A673 (cell line): ENCODE measurements around the gene ZSWIM5. TPM values are rescaled to one million over a fixed set of nuclear protein-coding genes. Genes with fewer than 3 reads are reported as not detected.

ENCODE experiments used
- BruUV-seq: library from RNA; stranded (reverse); fragments of 400-500 nt; replicated peaks from 2 replicates; lab custom pipeline; 2021; lab: Mats Ljungman, UMichigan
- CTCF ChIA-PET: fragments of 300-600 bp; sonication (Branson Sonifier 250); formaldehyde crosslinking; loops from one replicate; lab custom pipeline; 2022; ENCODE audit warnings: antibody characterized with exemption; lab: Charles Lee
- POLR2A ChIA-PET: fragments of 300-600 bp; sonication (Branson Sonifier 250); formaldehyde crosslinking; loops from one replicate; lab custom pipeline; 2022; ENCODE audit warnings: antibody characterized with exemption; ENCODE audit not compliant: low non-redundant PET; lab: Charles Lee
- DNase-seq: peaks from one replicate; pipeline ENCODE4 v3.0.0-alpha.2; 2015; ENCODE audit warnings: low spot score
- H3K27ac ChIP-seq: fragments of 200-600 bp; sonication (generic); 2 replicates; pipeline ENCODE4 v1.5.1; 2016; ENCODE audit warnings: mixed run types, low read depth, mild to moderate bottlenecking, mixed read lengths, antibody characterized with exemption, low read length; ENCODE audit not compliant: poor library complexity, severe bottlenecking
- H3K27me3 ChIP-seq: fragments of 200-600 bp; sonication (generic); replicated peaks from 2 replicates; pipeline ENCODE4 v1.6.1; 2017; ENCODE audit warnings: mixed run types, low read depth, mild to moderate bottlenecking, mixed read lengths, antibody characterized with exemption, low read length; ENCODE audit not compliant: insufficient read depth, poor library complexity
- H3K36me3 ChIP-seq: fragments of 200-600 bp; sonication (generic); 2 replicates; pipeline ENCODE4 v1.6.1; 2016; ENCODE audit warnings: mixed run types, mild to moderate bottlenecking, mixed read lengths, antibody characterized with exemption, low read length; ENCODE audit not compliant: insufficient read depth, poor library complexity, severe bottlenecking
- H3K4me1 ChIP-seq: fragments of 200-600 bp; sonication (generic); 2 replicates; pipeline ENCODE4 v1.6.1; 2017; ENCODE audit warnings: mixed run types, mild to moderate bottlenecking, mixed read lengths, antibody characterized with exemption, low read length; ENCODE audit not compliant: insufficient read depth, poor library complexity, severe bottlenecking
- H3K4me3 ChIP-seq: fragments of 200-600 bp; sonication (generic); 2 replicates; pipeline ENCODE4 v1.5.1; 2016; ENCODE audit warnings: low read depth, mixed run types, mild to moderate bottlenecking, mixed read lengths, low read length; ENCODE audit not compliant: poor library complexity, severe bottlenecking
- H3K9me3 ChIP-seq: fragments of 200-600 bp; sonication (generic); 2 replicates; pipeline ENCODE4 v1.6.1; 2016; ENCODE audit warnings: mixed run types, low read depth, mild to moderate bottlenecking, mixed read lengths, antibody characterized with exemption, low read length; ENCODE audit not compliant: poor library complexity, severe bottlenecking
- CTCF ChIP-seq: fragments of 300-800, 200-600 bp; sonication (generic); conservative IDR thresholded peaks from 2 replicates; pipeline ENCODE4 v1.5.1; 2017; ENCODE audit warnings: low read depth, mild to moderate bottlenecking, antibody characterized with exemption, low read length, moderate library complexity, mixed read lengths
- EZH2 ChIP-seq: fragments of 200-600 bp; sonication (generic); IDR thresholded peaks from 2 replicates; pipeline ENCODE4 v1.6.1; 2017; ENCODE audit warnings: borderline replicate concordance, low read depth, mild to moderate bottlenecking, mixed read lengths, antibody characterized with exemption, low read length; ENCODE audit not compliant: poor library complexity, severe bottlenecking
- intact Hi-C: fragments of 100-400 bp; cut with micrococcal nuclease; formaldehyde crosslinking; loops from one replicate; pipeline ENCODE4 v1.10.0; 2022; ENCODE audit not compliant: unreplicated experiment
- total RNA-seq: library from RNA; stranded (reverse); gene quantifications from 2 replicates; pipeline ENCODE4 v1.2.3, GENCODE V29; 2021

The ZSWIM5 gene
- total RNA-seq, 1 experiment from 2014 or later: 0.67 TPM

DNA sequence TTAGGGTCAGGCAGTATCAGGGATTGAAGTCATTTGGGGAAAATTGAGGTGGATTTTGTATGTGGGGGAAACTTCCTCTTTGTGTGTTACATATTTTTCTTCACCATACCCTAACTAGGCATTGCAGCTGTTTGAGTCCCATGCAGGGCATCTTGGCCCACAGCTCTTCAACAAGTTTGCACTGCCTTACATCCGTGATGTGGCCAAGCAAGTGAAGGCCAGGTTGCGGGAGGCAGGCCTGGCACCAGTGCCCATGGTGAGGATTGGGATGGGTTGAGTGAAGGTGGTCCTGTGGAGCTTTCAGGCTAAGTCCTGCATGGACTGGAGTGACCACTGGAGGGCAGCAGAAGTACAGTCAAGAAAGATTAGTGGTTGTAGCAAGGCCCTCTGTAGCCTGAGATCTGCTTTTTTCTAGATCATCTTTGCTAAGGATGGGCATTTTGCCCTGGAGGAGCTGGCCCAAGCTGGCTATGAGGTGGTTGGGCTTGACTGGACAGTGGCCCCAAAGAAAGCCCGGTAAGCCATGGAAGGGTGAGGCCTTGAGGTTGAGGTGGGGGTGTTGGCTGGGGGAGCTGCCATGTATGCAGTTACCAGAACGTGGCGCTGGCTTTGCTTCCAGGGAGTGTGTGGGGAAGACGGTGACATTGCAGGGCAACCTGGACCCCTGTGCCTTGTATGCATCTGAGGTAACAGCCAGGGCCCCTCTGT, 191.9 kb downstream of the ZSWIM5 start:
- no peaks in the 10 kb centered on the region for H3K9me3 ChIP-seq
- CTCF ChIA-PET: interaction anchor here (0.5 to 1.6 kb wide), 8 partner anchors 220 to 1032 kb away, joined by 3 to 9 read pairs (median 5); partner anchors contain the start of genes MUTYH and TOE1
- POLR2A ChIA-PET: no interaction called here
- DNase-seq: peak; percentile 81
- no TSS peak for BruUV-seq
- H3K4me1 ChIP-seq: peaks cover 10% of the 10 kb centered on the region
- no peaks in the 10 kb centered on the region for H3K27me3 ChIP-seq
- intact Hi-C loops: loop anchor here (1.0 to 10.0 kb wide), 6 partner anchors 190 to 560 kb away; partner anchors contain the start of genes BEST4, RNU5D-1 and ZSWIM5
- TF ChIP-seq EZH2 (no peak), CTCF (peak; percentile 91)
- H3K4me3 ChIP-seq: no peak overlapping the region
- H3K27ac ChIP-seq: no peak overlapping the region
- H3K36me3 ChIP-seq: peaks cover 5% of the 10 kb centered on the region

DNA sequence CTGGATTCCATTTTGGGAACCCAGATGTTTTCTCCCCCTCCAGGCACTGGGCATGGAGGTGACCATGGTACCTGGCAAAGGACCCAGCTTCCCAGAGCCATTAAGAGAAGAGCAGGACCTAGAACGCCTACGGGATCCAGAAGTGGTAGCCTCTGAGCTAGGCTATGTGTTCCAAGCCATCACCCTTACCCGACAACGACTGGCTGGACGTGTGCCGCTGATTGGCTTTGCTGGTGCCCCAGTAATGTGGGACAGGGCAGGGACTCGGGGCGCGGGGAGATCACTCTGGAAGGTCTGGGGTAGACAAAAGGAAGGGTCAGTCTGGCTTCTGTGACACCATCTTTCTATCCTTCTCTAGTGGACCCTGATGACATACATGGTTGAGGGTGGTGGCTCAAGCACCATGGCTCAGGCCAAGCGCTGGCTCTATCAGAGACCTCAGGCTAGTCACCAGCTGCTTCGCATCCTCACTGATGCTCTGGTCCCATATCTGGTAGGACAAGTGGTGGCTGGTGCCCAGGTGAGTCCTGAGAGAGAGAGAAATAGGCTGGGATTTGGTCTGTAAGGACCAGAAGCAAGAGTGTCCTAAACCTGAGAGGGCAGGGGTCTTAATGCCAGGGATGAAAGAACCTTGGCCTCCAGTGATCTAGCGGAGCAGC, 192.7 kb downstream of the ZSWIM5 start:
- CTCF ChIA-PET: interaction anchor here (0.5 to 1.6 kb wide), 7 partner anchors 284 to 1033 kb away, joined by 3 to 9 read pairs (median 6); partner anchors contain the start of genes MUTYH and TOE1
- H3K4me1 ChIP-seq: peaks cover 10% of the 10 kb centered on the region
- peak overlapping the region; percentile 85 for H3K4me3 ChIP-seq
- DNase-seq: no peak
- TF ChIP-seq CTCF (no peak), EZH2 (no peak)
- H3K27me3 ChIP-seq: no peaks in the 10 kb centered on the region
- POLR2A ChIA-PET: no interaction called here
- BruUV-seq: no TSS peak
- intact Hi-C loops: loop anchor here (1.0 to 10.0 kb wide), 6 partner anchors 191 to 561 kb away; partner anchors contain the start of genes BEST4, RNU5D-1 and ZSWIM5
- peaks cover 5% of the 10 kb centered on the region for H3K36me3 ChIP-seq
- no peak overlapping the region for H3K27ac ChIP-seq
- no peaks in the 10 kb centered on the region for H3K9me3 ChIP-seq

GRCh38 chr1:45012639-45013278, 193.6 kb downstream of the ZSWIM5 start:
- Histone ChIP-seq H3K9me3 (no peaks in the 10 kb centered on the region), H3K27ac (peak overlapping the region; percentile 68), H3K27me3 (no peaks in the 10 kb centered on the region), H3K4me1 (peaks cover 10% of the 10 kb centered on the region), H3K4me3 (peak overlapping the region; percentile 85), H3K36me3 (peaks cover 5% of the 10 kb centered on the region)
- TF ChIP-seq CTCF: no peak
- TF ChIP-seq EZH2: no peak
- DNase-seq: peak; percentile 49
- BruUV-seq: no TSS peak
- ChIA-PET CTCF (interaction anchor here (1.1 to 1.5 kb wide), 2 partner anchors 287 to 291 kb away, joined by 5 to 12 read pairs; no protein-coding TSS in a partner anchor), POLR2A (interaction anchor here (0.6 to 0.9 kb wide), 2 partner anchors 100 to 238 kb away, joined by 3 to 4 read pairs; partner anchors contain the start of gene RPS8)
- intact Hi-C loops: loop anchor here (5.0 to 10.0 kb wide), 4 partner anchors 192 to 562 kb away; partner anchors contain the start of genes BEST4, RNU5D-1 and ZSWIM5
